Measurements from ENCODE around the gene ERVFRD-1. TPM values are rescaled to one million over a fixed set of nuclear protein-coding genes. Genes with fewer than 3 reads are reported as not detected.

ERVFRD-1 gene
- total RNA-seq, 4 donors from 2014 or later: 0.76 TPM; not detected in 3

- H3K27ac ChIP-seq: no peak overlapping the region
- 89 to 94% methylated on average over 4 of the region's 4 CpGs for WGBS, 2 donors
- H3K36me3 ChIP-seq: no peaks in the 10 kb centered on the region
- no peak for DNase-seq
- no peak for TF ChIP-seq POLR2A (IDR thresholded peaks at IDR 0.05)
- no peak for TF ChIP-seq CTCF (IDR thresholded peaks at IDR 0.05)
- no peaks in the 10 kb centered on the region for H3K9me3 ChIP-seq
- no peaks in the 10 kb centered on the region for H3K4me1 ChIP-seq
- intact Hi-C loops (cut with DNase I): no loop called here
- no peak overlapping the region for H3K4me3 ChIP-seq
- H3K27me3 ChIP-seq: no peaks in the 10 kb centered on the region
Observed at GRCh38 chr6:11072101-11072500, 39.4 kb downstream of the ERVFRD-1 start.

GRCh38 chr6:11069760-11070159, 41.8 kb downstream of the ERVFRD-1 start:
- Histone ChIP-seq H3K9me3 (no peaks in the 10 kb centered on the region), H3K27ac (no peak overlapping the region), H3K4me3 (no peak overlapping the region), H3K36me3 (no peaks in the 10 kb centered on the region), H3K27me3 (no peaks in the 10 kb centered on the region), H3K4me1 (no peaks in the 10 kb centered on the region)
- 61 to 67% methylated on average over 2 of the region's 2 CpGs for WGBS, 2 donors
- intact Hi-C loops (cut with DNase I): loop anchor here (5.0 kb wide), 1 partner anchor 117 kb away; no protein-coding TSS in a partner anchor
- no peak for DNase-seq
- TF ChIP-seq CTCF (IDR thresholded peaks at IDR 0.05) (no peak), POLR2A (IDR thresholded peaks at IDR 0.05) (no peak)

GRCh38 chr6:11067348-11067747, 44.2 kb downstream of the ERVFRD-1 start:
- Histone ChIP-seq H3K36me3 (no peaks in the 10 kb centered on the region), H3K4me1 (no peaks in the 10 kb centered on the region), H3K27ac (no peak overlapping the region), H3K9me3 (no peaks in the 10 kb centered on the region), H3K4me3 (no peak overlapping the region), H3K27me3 (no peaks in the 10 kb centered on the region)
- WGBS, 2 donors: 51 to 56% methylated on average over 2 of the region's 2 CpGs
- DNase-seq: no peak
- TF ChIP-seq CTCF (IDR thresholded peaks at IDR 0.05): no peak
- TF ChIP-seq POLR2A (IDR thresholded peaks at IDR 0.05): no peak
- intact Hi-C loops (cut with DNase I): loop anchor here (5.0 kb wide), 1 partner anchor 115 kb away; no protein-coding TSS in a partner anchor

- Histone ChIP-seq H3K36me3 (no peaks in the 10 kb centered on the region), H3K4me3 (no peak overlapping the region), H3K27me3 (peaks cover 0 to 2% (median 0%) of the 10 kb centered on the region in 4 donors), H3K9me3 (no peaks in the 10 kb centered on the region), H3K27ac (no peak overlapping the region), H3K4me1 (no peaks in the 10 kb centered on the region)
- 90 to 93% methylated on average over 6 of the region's 6 CpGs for WGBS, 2 donors
- intact Hi-C loops (cut with DNase I): loop anchor here (5.0 kb wide), 1 partner anchor 114 kb away; no protein-coding TSS in a partner anchor
- TF ChIP-seq CTCF (IDR thresholded peaks at IDR 0.05): no peak
- TF ChIP-seq POLR2A (IDR thresholded peaks at IDR 0.05): no peak
- DNase-seq: no peak
Observed at GRCh38 chr6:11066505-11067347, 44.8 kb downstream of the ERVFRD-1 start.

- TF ChIP-seq POLR2A (IDR thresholded peaks at IDR 0.05) (no peak), CTCF (IDR thresholded peaks at IDR 0.05) (no peak)
- no peak for DNase-seq
- intact Hi-C loops (cut with DNase I): loop anchor here (5.0 kb wide), 1 partner anchor 113 kb away; no protein-coding TSS in a partner anchor
- Histone ChIP-seq H3K4me3 (no peak overlapping the region), H3K27me3 (peaks cover 0 to 11% (median 0%) of the 10 kb centered on the region in 4 donors), H3K9me3 (no peaks in the 10 kb centered on the region), H3K4me1 (no peaks in the 10 kb centered on the region), H3K27ac (no peak overlapping the region), H3K36me3 (no peaks in the 10 kb centered on the region)
- WGBS, 2 donors: 84 to 94% methylated on average over 6 of the region's 6 CpGs
Observed at GRCh38 chr6:11065436-11066202, 45.9 kb downstream of the ERVFRD-1 start.
